ENCODE data around the gene CBFB.

The CBFB gene

DNA sequence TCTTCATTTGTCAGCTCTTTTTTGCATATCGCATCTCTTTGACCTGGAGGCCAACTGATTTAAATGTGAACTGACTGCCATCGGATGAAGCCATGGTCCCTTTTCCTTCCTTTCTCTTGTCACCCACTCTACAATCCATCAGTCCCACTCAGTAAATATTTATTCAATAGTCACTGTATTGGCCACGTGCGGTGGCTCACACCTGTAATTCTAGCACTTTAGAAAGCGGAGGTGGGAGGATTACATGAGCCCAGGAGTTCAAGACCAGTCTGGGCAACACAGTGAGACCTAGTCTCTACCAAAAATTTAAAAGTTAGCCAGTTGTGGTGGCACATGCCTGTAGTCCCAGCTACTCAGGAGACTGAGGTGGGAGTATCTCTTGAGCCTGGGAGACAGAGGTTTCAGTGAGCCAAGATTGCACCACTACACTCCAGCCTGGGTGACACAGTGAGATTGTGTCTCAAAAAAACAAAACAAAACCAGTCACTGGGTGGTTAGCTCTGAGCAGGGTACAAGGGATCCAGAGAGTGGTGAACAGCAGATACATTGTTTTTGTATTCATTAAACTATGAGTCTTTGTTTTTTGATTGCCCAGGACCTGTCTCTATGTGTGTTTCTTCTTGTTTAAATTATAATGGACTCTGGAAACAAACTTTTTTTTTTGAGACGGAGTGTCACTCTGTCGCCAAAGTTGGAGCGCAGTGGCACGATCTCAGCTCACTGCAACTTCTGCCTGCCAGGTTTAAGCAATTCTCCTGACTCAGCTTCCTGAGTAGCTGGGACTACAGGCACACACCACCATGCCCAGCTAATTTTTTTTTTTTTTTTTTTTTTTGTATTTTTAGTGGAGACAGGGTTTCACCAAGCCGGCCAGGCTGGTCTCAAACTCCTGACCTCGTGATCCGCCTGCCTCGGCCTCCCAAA is 87.7 kb downstream of the CBFB start:
- no peak for TF ChIP-seq YY1 (IDR thresholded peaks at IDR 0.05; ENCODE audit: low read depth)
- no peak for TF ChIP-seq EGR1 (IDR thresholded peaks at IDR 0.05)
- no peak for TF ChIP-seq NFIC (IDR thresholded peaks at IDR 0.05)
- no peak for TF ChIP-seq EP300 (IDR thresholded peaks at IDR 0.05; ENCODE audit: borderline replicate concordance)
- TF ChIP-seq FOXM1 (IDR thresholded peaks at IDR 0.05; ENCODE audit: borderline replicate concordance, low read depth), result no peak
- TF ChIP-seq TEAD4 (IDR thresholded peaks at IDR 0.05), result no peak
- TF ChIP-seq ZBTB7A (IDR thresholded peaks at IDR 0.05; ENCODE audit: low read depth), result no peak
- no peak for TF ChIP-seq RAD21 (IDR thresholded peaks at IDR 0.05; ENCODE audit: low read depth)

DNA sequence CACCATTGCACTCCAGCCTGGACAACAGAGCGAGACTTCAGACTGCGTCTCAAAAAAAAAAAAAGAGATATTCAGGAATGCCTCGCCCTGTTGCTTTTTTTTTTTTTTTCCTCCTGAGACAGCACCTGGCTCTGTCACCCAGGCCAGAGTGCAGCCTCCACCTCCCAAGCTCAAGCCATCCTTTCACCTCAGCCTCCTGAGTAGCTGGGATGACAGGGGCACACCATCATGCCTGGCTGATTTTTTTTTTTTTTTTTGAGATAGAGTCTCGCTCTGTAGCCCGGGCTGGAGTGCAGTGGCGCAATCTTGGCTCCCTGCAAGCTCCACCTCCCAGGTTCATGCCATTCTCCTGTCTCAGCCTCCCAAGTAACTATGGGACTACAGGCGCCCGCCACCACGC is 88.8 kb downstream of the CBFB start:
- TF ChIP-seq, protein P1, sequence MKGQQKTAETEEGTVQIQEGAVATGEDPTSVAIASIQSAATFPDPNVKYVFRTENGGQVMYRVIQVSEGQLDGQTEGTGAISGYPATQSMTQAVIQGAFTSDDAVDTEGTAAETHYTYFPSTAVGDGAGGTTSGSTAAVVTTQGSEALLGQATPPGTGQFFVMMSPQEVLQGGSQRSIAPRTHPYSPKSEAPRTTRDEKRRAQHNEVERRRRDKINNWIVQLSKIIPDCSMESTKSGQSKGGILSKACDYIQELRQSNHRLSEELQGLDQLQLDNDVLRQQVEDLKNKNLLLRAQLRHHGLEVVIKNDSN (IDR thresholded peaks at IDR 0.05), result no peak
- TF ChIP-seq EP300 (IDR thresholded peaks at IDR 0.05; ENCODE audit: borderline replicate concordance) (no peak), TEAD4 (IDR thresholded peaks at IDR 0.05) (no peak), TCF12 (IDR thresholded peaks at IDR 0.05; ENCODE audit: low read depth) (no peak), CEBPB (IDR thresholded peaks at IDR 0.05) (no peak), TAF1 (IDR thresholded peaks at IDR 0.05; ENCODE audit: low read depth) (no peak), NFIC (IDR thresholded peaks at IDR 0.05) (no peak), RAD21 (IDR thresholded peaks at IDR 0.05; ENCODE audit: low read depth) (no peak), YY1 (IDR thresholded peaks at IDR 0.05; ENCODE audit: low read depth) (no peak), CREB1 (IDR thresholded peaks at IDR 0.05; ENCODE audit: low read depth) (no peak), ZBTB7A (IDR thresholded peaks at IDR 0.05; ENCODE audit: low read depth) (no peak), EGR1 (IDR thresholded peaks at IDR 0.05) (no peak), FOXM1 (IDR thresholded peaks at IDR 0.05; ENCODE audit: borderline replicate concordance, low read depth) (no peak)
- TF ChIP-seq, protein P2, sequence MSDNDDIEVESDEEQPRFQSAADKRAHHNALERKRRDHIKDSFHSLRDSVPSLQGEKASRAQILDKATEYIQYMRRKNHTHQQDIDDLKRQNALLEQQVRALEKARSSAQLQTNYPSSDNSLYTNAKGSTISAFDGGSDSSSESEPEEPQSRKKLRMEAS (IDR thresholded peaks at IDR 0.05), result no peak
- TF ChIP-seq, protein P3, sequence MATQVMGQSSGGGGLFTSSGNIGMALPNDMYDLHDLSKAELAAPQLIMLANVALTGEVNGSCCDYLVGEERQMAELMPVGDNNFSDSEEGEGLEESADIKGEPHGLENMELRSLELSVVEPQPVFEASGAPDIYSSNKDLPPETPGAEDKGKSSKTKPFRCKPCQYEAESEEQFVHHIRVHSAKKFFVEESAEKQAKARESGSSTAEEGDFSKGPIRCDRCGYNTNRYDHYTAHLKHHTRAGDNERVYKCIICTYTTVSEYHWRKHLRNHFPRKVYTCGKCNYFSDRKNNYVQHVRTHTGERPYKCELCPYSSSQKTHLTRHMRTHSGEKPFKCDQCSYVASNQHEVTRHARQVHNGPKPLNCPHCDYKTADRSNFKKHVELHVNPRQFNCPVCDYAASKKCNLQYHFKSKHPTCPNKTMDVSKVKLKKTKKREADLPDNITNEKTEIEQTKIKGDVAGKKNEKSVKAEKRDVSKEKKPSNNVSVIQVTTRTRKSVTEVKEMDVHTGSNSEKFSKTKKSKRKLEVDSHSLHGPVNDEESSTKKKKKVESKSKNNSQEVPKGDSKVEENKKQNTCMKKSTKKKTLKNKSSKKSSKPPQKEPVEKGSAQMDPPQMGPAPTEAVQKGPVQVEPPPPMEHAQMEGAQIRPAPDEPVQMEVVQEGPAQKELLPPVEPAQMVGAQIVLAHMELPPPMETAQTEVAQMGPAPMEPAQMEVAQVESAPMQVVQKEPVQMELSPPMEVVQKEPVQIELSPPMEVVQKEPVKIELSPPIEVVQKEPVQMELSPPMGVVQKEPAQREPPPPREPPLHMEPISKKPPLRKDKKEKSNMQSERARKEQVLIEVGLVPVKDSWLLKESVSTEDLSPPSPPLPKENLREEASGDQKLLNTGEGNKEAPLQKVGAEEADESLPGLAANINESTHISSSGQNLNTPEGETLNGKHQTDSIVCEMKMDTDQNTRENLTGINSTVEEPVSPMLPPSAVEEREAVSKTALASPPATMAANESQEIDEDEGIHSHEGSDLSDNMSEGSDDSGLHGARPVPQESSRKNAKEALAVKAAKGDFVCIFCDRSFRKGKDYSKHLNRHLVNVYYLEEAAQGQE (IDR thresholded peaks at IDR 0.05; ENCODE audit: low read depth), result no peak

DNA sequence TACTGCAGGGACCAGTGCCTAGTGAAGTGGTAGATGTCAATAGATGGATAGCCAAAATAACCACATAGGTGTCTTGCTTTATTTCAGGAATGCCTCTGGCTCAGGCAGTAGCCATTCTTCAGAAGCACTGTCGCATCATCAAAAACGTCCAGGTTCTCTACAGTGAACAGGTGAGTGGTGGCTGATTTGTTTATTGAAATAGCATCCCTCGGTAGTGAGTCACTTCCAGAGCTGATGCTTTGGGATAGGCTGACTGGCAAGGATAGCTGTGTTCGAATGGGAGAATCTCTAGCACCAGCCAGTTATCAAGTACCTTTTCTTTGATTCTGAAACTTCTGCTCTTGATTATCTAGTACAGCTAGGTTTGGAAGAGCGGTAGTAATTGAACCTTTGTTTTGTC is 91.1 kb downstream of the CBFB start:
- TF ChIP-seq CEBPB (IDR thresholded peaks at IDR 0.05) (no peak), FOXM1 (IDR thresholded peaks at IDR 0.05; ENCODE audit: borderline replicate concordance, low read depth) (no peak), YY1 (IDR thresholded peaks at IDR 0.05; ENCODE audit: low read depth) (no peak), CREB1 (IDR thresholded peaks at IDR 0.05; ENCODE audit: low read depth) (no peak), ZBTB7A (IDR thresholded peaks at IDR 0.05; ENCODE audit: low read depth) (no peak), TCF12 (IDR thresholded peaks at IDR 0.05; ENCODE audit: low read depth) (no peak), EP300 (IDR thresholded peaks at IDR 0.05; ENCODE audit: borderline replicate concordance) (no peak), TAF1 (IDR thresholded peaks at IDR 0.05; ENCODE audit: low read depth) (no peak), TEAD4 (IDR thresholded peaks at IDR 0.05) (no peak), NFIC (IDR thresholded peaks at IDR 0.05) (no peak), RAD21 (IDR thresholded peaks at IDR 0.05; ENCODE audit: low read depth) (no peak), EGR1 (IDR thresholded peaks at IDR 0.05) (no peak)
- TF ChIP-seq, protein P1 (IDR thresholded peaks at IDR 0.05), result no peak
- TF ChIP-seq, protein P3 (IDR thresholded peaks at IDR 0.05; ENCODE audit: low read depth), result no peak
- TF ChIP-seq, protein P2 (IDR thresholded peaks at IDR 0.05), result no peak

DNA sequence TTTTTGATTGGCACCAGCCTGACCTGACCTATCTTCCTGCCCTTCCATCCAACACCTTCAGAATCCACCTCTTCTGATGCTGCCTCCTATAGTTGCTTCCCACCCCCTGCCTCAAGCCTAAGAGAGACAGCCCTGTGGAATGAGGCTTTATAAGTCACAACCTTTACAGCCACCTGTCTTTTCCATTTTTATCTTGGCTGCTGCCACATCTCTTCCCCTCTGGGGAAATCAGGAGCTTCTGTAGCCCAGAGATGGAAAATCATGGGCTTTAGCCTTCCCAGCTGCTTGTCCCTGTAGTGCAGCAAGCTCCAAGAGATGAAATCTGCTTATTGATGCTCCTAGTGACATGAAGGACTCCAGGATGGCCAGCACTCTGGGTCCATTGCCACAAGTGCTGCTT is 99.5 kb downstream of the CBFB start:
- no peak for TF ChIP-seq YY1 (IDR thresholded peaks at IDR 0.05; ENCODE audit: low read depth)
- TF ChIP-seq CREB1 (IDR thresholded peaks at IDR 0.05; ENCODE audit: low read depth), result no peak
- TF ChIP-seq FOXM1 (IDR thresholded peaks at IDR 0.05; ENCODE audit: borderline replicate concordance, low read depth), result no peak
- TF ChIP-seq, protein P3 (IDR thresholded peaks at IDR 0.05; ENCODE audit: low read depth), result no peak
- TF ChIP-seq, protein P2 (IDR thresholded peaks at IDR 0.05), result no peak
- TF ChIP-seq, protein P1 (IDR thresholded peaks at IDR 0.05), result no peak
- TF ChIP-seq TAF1 (IDR thresholded peaks at IDR 0.05; ENCODE audit: low read depth), result no peak
- no peak for TF ChIP-seq EGR1 (IDR thresholded peaks at IDR 0.05)
- no peak for TF ChIP-seq RAD21 (IDR thresholded peaks at IDR 0.05; ENCODE audit: low read depth)
- no peak for TF ChIP-seq EP300 (IDR thresholded peaks at IDR 0.05; ENCODE audit: borderline replicate concordance)
- no peak for TF ChIP-seq CEBPB (IDR thresholded peaks at IDR 0.05)
- no peak for TF ChIP-seq ZBTB7A (IDR thresholded peaks at IDR 0.05; ENCODE audit: low read depth)
- TF ChIP-seq TEAD4 (IDR thresholded peaks at IDR 0.05), result no peak
- no peak for TF ChIP-seq NFIC (IDR thresholded peaks at IDR 0.05)
- TF ChIP-seq TCF12 (IDR thresholded peaks at IDR 0.05; ENCODE audit: low read depth), result no peak

Measured in Ishikawa (cell line).